GM18907 (cell line): ENCODE results near the gene ZNF655.
"Not testable (repeated sequence)": the region's sequence is repeated elsewhere in the genome, so short reads cannot be mapped to it uniquely, and the experiment has no call there.

ENCODE experiments used
- ATAC-seq: cut with Tn5 transposase; IDR thresholded peaks from one replicate; pipeline ENCODE4 v1.9.1; 2021; ENCODE audit warnings: mild to moderate bottlenecking, moderate library complexity; ENCODE audit not compliant: unreplicated experiment

The ZNF655 gene

DNA sequence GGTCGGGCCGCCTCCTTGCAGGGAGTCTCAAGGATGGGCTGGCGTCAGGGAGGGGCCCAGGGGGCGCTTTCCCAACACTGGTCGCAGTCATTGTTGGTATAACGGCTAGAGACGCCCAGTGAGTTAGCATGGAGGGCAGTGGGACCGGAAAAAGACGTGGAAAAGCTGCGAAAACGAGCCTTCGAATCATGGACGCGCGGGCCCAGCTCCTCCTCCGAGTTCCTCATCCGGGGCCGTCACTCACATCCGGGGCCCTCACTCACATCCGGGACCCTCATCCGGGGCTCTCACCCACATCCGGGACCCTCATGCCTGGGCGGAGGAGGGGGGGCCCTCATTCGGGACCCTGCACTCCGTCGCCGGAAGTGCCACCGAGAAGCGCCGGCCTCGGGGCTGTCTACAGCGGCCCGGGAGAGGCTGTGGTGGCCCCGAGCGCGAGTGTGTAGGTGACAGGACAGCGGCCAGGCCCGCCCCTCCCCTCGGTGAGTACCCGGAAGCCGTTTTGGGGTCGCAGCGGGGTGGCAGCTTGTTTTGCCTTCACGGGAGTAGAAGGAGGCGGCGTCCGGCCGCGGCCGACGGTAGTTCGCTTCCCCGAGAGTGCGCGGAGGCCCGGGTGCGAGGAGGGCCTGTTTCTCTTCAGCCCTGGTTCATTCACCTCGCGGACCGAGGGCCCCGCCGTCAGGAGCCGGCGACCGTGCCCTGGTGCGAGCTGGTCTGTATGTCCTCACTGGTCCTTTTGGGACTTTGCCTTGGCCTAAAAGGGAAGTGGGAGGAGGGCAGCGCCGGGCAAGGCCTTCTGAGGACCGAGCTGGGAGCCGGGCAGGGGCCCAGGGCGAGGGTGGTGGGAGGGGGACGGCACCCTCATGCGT, at the start of gene ZNF655:
ZNF655 (plus strand) TSS at position 337 of the 869 bp plus-strand sequence. CDS start 1,918 bp downstream, outside the sequence.
- ATAC-seq, result peak; percentile 81

DNA sequence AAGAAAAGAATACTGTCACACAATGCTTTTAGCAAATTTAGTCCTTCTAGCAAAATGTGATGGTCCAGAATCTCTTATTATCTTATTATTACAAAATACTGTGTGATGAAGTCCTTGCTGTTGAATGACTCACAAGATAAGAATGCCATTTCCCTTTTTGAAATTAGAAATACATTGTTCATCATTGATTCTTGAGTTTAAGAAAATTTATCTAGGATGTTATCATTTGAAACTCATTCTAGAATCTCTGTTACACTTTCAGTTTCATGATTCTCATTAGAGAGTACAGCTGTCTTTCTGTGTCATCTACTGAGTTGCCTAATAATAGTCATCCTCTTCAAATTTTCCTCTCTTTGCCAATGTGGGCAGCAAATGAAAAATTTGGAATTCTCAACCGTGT, 44.4 kb upstream of the ZNF655 start:
- ATAC-seq, result no peak

- no peak for ATAC-seq
Measured at GRCh38 chr7:99521399-99521798, 37.0 kb upstream of the ZNF655 start.

- no peak for ATAC-seq
Measured at GRCh38 chr7:99525713-99526440, 32.6 kb upstream of the ZNF655 start.

- ATAC-seq, result no peak
Measured at GRCh38 chr7:99531354-99531765, 27.1 kb upstream of the ZNF655 start.

DNA sequence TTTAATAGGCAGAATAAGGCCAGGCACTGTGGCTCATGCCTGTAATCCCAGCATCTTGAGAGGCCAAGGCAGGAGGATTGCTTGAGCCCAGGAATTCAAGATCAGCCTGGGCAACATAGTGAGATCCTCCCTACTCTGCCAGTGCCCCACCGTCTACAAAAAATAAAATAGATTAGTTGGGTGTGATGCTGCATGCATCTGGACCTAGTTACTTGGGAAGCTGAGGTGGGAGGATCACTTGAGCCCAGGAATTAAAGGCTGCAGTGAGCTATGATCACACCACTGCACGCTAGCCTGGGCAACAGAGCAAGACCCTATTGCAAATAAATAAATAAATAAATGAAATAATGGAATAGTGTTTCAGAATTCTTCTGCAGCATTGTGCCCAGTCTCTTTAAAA, 22.8 kb upstream of the ZNF655 start:
- ATAC-seq, result no peak

DNA sequence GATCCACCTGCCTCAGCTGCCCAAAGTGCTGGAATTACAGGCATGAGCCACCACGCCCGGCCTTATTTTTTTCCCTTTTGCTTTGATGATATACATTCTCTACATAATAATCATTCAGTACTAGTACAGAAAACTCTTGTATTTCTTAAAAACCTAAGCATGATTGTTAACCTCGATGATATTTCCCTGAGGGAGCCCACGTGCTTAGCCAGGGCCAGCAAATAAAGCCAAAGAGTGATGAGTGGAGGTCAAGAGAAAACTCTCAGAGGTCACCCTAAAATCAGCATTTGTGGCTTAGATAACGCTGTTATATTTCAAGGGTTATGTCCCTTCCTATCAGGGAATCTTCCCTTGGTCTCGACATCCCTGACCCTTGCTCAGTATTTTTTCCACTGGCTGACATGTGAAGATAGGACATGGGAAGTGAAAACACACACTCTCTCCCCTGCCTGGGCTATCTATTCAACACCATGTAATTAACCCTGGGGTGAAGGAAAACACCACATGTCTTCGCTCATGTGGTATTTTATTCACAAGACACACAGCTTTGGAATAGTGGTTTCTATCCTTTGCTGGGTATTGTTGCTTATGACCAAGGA, 19.1 kb upstream of the ZNF655 start:
- ATAC-seq, result no peak

- ATAC-seq, result no peak
Measured at GRCh38 chr7:99540542-99540941, 17.9 kb upstream of the ZNF655 start.

DNA sequence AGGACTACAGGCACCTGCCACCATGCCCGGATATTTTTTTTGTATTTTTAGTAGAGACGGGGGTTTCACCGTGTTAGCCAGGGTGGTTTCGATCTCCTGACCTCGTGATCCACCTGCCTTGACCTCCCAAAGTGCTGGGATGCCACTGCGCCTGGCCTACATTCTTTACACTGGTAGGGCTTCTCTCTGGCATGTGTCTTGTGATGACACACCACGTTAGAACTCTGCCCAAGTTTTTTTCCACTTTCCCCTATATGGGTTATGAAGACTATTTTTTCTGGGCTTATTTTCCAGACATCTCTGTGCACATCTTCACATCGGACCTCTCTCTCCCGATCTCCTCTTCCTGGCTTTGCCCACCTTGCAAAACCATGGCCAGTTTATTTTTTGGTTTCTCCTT, 17.2 kb upstream of the ZNF655 start:
- ATAC-seq, result no peak

DNA sequence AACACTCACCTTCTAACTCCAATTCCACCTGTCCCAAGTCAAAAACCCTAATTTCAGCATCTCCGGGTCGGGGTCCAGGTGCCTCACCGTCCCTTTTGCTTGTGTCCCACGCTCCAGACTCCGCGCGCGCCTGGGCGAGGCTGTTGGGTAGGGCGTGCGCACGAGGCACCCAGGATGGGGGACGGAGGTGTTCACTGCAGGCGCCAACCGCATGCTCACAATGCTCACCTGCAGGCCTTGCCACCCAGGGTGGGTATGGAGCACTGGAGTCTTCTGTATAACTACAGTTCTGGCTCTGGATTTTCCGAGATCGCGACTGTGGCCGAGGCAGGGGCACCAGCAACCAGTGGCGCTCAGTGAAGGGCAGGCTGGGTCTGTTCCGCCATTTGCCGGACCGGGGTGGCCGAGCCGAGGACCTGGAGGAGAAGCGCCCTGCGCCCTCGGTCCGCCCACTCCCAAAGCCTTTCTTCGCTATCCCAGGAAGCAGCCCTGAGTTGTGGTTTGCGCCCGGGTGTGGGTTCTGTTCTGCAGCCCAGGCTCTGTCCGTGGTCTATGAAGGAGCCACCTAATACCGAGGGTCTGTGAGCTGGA, 15.3 kb upstream of the ZNF655 start:
- no peak for ATAC-seq

DNA sequence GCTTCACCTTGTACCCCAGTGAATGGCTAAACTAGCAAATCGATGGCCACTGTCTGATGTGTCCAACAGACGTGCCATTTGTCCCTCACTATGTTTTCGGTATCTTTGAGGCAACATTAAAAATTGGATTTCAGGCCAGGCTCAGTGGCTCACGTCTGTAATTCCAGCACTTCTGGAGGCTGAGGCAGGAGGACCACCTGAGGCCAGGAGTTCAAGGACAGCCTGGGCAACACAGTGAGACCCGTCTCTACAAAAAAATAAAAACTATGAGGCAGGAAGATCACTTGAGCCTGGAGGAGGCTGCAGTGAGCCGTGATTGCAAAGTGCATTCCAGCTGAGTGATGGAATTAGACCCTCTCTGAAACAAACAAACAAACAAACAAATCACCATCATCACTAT, 14.5 kb upstream of the ZNF655 start:
- no peak for ATAC-seq

GRCh38 chr7:99545308-99545707, 13.1 kb upstream of the ZNF655 start:
- not testable (repeated sequence) for ATAC-seq

- ATAC-seq, result not testable (repeated sequence)
Measured at GRCh38 chr7:99549545-99549944, 8.9 kb upstream of the ZNF655 start.

DNA sequence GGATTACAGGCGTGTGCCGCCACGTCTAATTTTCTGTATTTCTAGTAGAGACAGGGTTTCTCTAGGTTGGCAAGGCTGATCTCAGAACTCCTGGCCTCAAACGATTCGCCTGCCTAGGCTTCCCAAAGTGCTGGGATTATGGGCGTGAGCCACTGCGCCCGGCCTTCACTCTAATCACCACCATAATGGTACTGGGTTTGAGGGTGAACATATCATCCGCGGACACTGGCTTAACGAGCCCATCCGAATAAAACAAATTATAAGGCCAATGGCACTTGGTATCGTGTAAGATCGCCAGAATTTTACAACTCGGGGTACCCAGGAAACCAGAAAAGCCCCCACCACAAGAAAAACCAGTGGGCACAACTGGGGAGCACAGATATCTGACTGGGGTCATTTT, 7.1 kb upstream of the ZNF655 start:
- no peak for ATAC-seq

- peak; percentile 90 for ATAC-seq
Measured at GRCh38 chr7:99551767-99552463, 6.5 kb upstream of the ZNF655 start, which contains the start of gene FAM200A. FAM200A (minus strand) TSS chr7:99552114; CDS start chr7:99548407, 3,707 bp downstream.

DNA sequence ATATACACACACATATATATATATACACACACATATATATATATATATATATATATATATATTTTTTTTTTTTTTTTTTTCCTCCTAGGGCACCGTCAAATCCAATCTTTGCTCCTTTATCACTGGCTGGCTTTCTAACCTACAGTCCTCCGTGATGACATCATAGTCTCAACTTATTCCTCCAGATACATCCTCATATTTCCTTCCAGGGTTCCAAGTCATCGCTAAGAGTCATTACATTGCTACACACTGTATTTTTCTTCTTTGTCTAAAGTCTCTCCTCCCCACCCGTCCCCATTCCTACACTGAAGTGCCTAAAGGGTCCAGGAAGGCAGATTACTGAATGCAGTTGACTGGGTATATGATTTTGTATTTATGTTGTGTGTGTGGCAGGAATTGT, 5.4 kb upstream of the ZNF655 start:
- ATAC-seq, result no peak

- no peak for ATAC-seq
Measured at GRCh38 chr7:99554939-99555338, 3.5 kb upstream of the ZNF655 start.

- ATAC-seq, result no peak
Measured at GRCh38 chr7:99557196-99557607, 1.2 kb upstream of the ZNF655 start.

GRCh38 chr7:99557940-99558305, 519 bp upstream of the ZNF655 start:
- peak; percentile 57 for ATAC-seq

DNA sequence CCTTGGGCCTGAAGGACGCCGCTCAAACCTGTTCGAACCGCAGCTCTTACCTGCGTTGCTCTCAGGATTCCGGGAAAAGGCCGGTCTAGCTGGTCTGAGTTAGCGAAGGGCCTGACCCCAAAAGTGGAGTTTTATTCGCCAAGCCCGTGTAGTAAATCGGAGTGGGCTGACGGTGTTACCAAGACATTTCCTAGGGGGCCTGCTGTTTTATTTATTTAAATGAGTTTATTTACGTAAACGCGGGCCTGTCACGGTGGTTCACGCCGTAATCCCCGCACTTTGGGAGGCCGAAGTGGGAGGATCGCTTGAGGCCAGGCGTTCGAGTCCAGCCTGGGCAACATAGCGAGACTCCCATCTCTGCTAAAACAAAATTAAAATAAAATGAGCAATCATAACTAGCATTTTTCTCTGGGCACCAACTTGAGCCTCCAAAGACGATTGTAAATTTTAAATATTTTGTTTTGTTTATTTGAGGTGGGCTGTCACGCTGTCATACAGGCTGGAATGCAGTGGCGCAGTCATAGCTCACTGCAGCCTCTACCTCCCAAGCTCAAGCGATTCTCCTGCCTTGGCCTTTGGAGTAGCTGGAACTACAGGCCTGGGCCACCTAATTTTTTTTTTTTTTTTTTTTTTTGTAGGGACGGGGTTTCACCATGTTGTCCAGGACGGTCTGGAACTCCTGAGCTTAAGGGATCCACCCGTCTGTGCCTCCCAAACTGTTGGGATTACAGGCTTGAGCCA, 903 bp downstream of the ZNF655 start:
- no peak for ATAC-seq
